Spleen (tissue), 11 donors: ENCODE data around the gene ATL1. TPM values are rescaled to one million over a fixed set of nuclear protein-coding genes. Genes with fewer than 3 reads are reported as not detected.

Experiments
- DNase-seq: peaks from one replicate; pipeline ENCODE4 v3.0.0-alpha.2; 2020
- H3K27ac ChIP-seq, 8 donors: fragments of 200-600 bp; sonication (generic) in 7 of 8; 1 replicate in 4 of 8; 2 replicates in 4 of 8; pipeline versions ENCODE4 v1.5.0 to v1.8.0; 2016 to 2021; ENCODE audit warnings: inconsistent platforms in 4 of 8, mild to moderate bottlenecking in 4 of 8, moderate library complexity in 1 of 8
- H3K27me3 ChIP-seq, 7 donors: fragments of 200-600 bp; sonication (generic) in 6 of 7; replicated peaks in 1 of 7; 1 replicate in 4 of 7; 2 replicates in 3 of 7; pipeline versions ENCODE4 v1.5.0 to v1.8.0; 2016 to 2021; ENCODE audit warnings: inconsistent platforms in 3 of 7, mild to moderate bottlenecking in 1 of 7
- H3K36me3 ChIP-seq, 6 donors: fragments of 200-600 bp; sonication (generic) in 5 of 6; 1 replicate in 4 of 6; 2 replicates in 2 of 6; pipeline versions ENCODE4 v1.5.0 to v1.8.0; 2016 to 2021; ENCODE audit warnings: inconsistent platforms in 2 of 6
- H3K4me1 ChIP-seq, 6 donors: fragments of 200-600 bp; sonication (generic) in 5 of 6; 1 replicate in 3 of 6; 2 replicates in 3 of 6; pipeline versions ENCODE4 v1.5.0 to v1.8.0; 2016 to 2021; ENCODE audit warnings: inconsistent platforms in 3 of 6
- H3K4me3 ChIP-seq, 8 donors: fragments of 200-600 bp; sonication (generic) in 7 of 8; 1 replicate in 4 of 8; 2 replicates in 4 of 8; pipeline versions ENCODE4 v1.5.0 to v1.8.0; 2016 to 2021; ENCODE audit warnings: inconsistent platforms in 4 of 8, mild to moderate bottlenecking in 4 of 8, moderate library complexity in 2 of 8
- H3K9me3 ChIP-seq, 8 donors: fragments of 200-600 bp; sonication (generic) in 7 of 8; 1 replicate in 4 of 8; 2 replicates in 4 of 8; pipeline versions ENCODE4 v1.5.0 to v1.8.0; 2016 to 2021; ENCODE audit warnings: inconsistent platforms in 4 of 8
- POLR2A ChIP-seq, 3 donors: fragments of 450-650 bp; IDR thresholded peaks; one replicate each; pipeline ENCODE4 v1.5.1; 2017; ENCODE audit warnings: antibody characterized with exemption in 3 of 3, mild to moderate bottlenecking in 1 of 3
- POLR2AphosphoS5 ChIP-seq, 3 donors: sonication (generic); formaldehyde crosslinking; IDR thresholded peaks; one replicate each; pipeline ENCODE4 v1.5.1; 2017; ENCODE audit warnings: antibody characterized with exemption in 3 of 3
- WGBS, 5 donors: extraction: QIAGEN DNeasy Blood & Tissue Kit in 3 of 5; methylation state at CpG; one replicate each; pipeline versions ENCODE4 v1.1.5 to v1.1.7; 2013 to 2018; 5-methylcytosine and 5-hydroxymethylcytosine counted together
- intact Hi-C: fragments of 100-400 bp; cut with DNase I; formaldehyde crosslinking; loops from one replicate; pipeline ENCODE4 v1.15.0; 2023; ENCODE audit warnings: low total_unique reads
- polyA plus RNA-seq, 3 donors: library from polyadenylated mRNA; stranded (reverse); fragments of 200-250 nt; gene quantifications; one replicate each; pipeline ENCODE4 v1.2.1, GENCODE V29; 2013
- total RNA-seq, 7 donors: library from RNA; depleted of rRNA in 3 of 7; stranded (reverse); fragments of >200 nt in 3 of 7; fragmentation: NEBNext Ultra II Directional in 4 of 7; extraction: Animal tissue kit (Norgen Biotek cat#: 25700) in 4 of 7; gene quantifications; one replicate each; pipeline versions ENCODE4 v1.1.0 to v1.2.1, GENCODE V29; 2016 to 2021
- TF ChIP-seq, protein P1 (sequence below), 11 experiments: fragments of 200-600 bp in 7 of 11; fragments of 450-650 bp in 4 of 11; sonication (generic) in 4 of 11; IDR thresholded peaks in 8 of 11; conservative IDR thresholded peaks in 3 of 11; 1 replicate in 7 of 11; 2 replicates in 4 of 11; pipeline versions ENCODE4 v1.4.0 to v1.8.0; 2016 to 2021; ENCODE audit warnings: antibody characterized with exemption in 11 of 11, inconsistent platforms in 4 of 11, mild to moderate bottlenecking in 1 of 11
- donor health status: healthy with polysubstance abuse.
- donor health status: DM: no; HTN: no; CAD: no; lungs with moderate emphysema.
- donor health status: DM: no; HTN: no; CAD: no.
- donor health status: Bipolar disorder and iron deficiency.
- donor health status: healthy.
- donor health status: DM: no; HTN: no; CAD: no.
- donor health status: DM: yes; HTN: yes; CAD: no.

Gene ATL1
- total and polyA plus RNA-seq, 10 donors = 0.91 to 3.2 (median 1.5) TPM

DNA sequence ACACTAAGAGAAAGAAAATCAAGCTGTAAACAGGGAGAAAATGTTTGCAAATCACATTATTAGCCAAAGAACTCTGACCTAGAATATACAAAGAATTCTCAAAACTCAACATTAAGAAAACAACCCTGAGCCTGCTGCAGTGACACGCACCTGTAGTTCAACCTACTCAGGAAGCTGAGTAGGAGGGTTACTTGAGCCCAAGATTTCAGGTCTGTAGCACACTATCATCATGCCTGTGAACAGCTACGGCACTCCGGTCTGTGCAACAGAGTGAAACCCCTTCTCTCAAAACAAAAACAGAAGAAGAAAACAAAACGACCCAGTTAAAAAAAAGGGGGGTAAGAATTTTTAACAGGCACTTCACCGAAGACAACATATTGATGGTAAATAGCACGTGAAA lies 87.3 kb downstream of the ATL1 start:
- Histone ChIP-seq H3K36me3 (peaks cover 0 to 31% (median 8%) of the 10 kb centered on the region in 6 donors), H3K4me1 (peaks cover 0 to 53% (median 15%) of the 10 kb centered on the region in 6 donors), H3K27ac (peak overlapping the region in 3 of 8 donors; percentile 11 to 45 (median 21)), H3K9me3 (no peaks in the 10 kb centered on the region), H3K4me3 (peak overlapping the region in 1 of 8 donors; percentile 23), H3K27me3 (no peaks in the 10 kb centered on the region)
- no peak for DNase-seq
- 69 to 82% (median 72%) methylated on average over 6 of the region's 6 CpGs for WGBS, 5 donors
- intact Hi-C loops = no loop called here
- no peak for TF ChIP-seq POLR2A (IDR thresholded peaks at IDR 0.05)
- TF ChIP-seq POLR2AphosphoS5 (IDR thresholded peaks at IDR 0.05) = peak in 1 of 3 donors; percentile 41

GRCh38 chr14:50647753-50648152 lies 87.8 kb downstream of the ATL1 start:
- Histone ChIP-seq H3K4me3 (peak overlapping the region in 1 of 8 donors; percentile 23), H3K36me3 (peaks cover 0 to 31% (median 7%) of the 10 kb centered on the region in 6 donors), H3K27me3 (no peaks in the 10 kb centered on the region), H3K27ac (peak overlapping the region in 1 of 8 donors; percentile 45), H3K4me1 (peaks cover 0 to 58% (median 15%) of the 10 kb centered on the region in 6 donors), H3K9me3 (no peaks in the 10 kb centered on the region)
- intact Hi-C loops = no loop called here
- TF ChIP-seq, protein P1, sequence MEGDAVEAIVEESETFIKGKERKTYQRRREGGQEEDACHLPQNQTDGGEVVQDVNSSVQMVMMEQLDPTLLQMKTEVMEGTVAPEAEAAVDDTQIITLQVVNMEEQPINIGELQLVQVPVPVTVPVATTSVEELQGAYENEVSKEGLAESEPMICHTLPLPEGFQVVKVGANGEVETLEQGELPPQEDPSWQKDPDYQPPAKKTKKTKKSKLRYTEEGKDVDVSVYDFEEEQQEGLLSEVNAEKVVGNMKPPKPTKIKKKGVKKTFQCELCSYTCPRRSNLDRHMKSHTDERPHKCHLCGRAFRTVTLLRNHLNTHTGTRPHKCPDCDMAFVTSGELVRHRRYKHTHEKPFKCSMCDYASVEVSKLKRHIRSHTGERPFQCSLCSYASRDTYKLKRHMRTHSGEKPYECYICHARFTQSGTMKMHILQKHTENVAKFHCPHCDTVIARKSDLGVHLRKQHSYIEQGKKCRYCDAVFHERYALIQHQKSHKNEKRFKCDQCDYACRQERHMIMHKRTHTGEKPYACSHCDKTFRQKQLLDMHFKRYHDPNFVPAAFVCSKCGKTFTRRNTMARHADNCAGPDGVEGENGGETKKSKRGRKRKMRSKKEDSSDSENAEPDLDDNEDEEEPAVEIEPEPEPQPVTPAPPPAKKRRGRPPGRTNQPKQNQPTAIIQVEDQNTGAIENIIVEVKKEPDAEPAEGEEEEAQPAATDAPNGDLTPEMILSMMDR (IDR thresholded peaks at IDR 0.05 in 8 of 11, conservative IDR thresholded peaks at IDR 0.05 in 3 of 11) = no peak
- TF ChIP-seq POLR2A (IDR thresholded peaks at IDR 0.05) = no peak
- TF ChIP-seq POLR2AphosphoS5 (IDR thresholded peaks at IDR 0.05) = no peak
- no peak for DNase-seq

DNA sequence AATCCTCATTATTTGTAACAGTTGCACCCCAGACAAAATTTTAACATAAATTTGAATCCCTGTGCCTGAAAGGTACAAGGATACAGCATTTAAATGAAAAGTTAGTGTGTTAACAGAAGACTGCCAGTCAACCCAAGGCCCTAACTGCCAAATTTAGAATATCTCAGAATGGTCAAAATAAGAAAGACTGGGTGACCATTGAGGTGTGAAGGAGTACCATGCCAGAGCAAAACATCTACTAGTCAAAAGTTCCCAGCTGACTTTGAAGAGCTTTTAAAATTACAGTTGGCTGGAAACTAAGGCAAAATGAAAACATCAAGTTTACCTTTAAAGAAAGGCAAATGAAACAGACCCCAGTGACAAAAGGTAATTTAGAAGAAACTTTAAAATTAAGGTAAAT lies 89.7 kb downstream of the ATL1 start:
- no peaks in the 10 kb centered on the region for H3K27me3 ChIP-seq
- no peak overlapping the region for H3K4me3 ChIP-seq
- DNase-seq = no peak
- no peak for TF ChIP-seq POLR2AphosphoS5 (IDR thresholded peaks at IDR 0.05)
- no peak for TF ChIP-seq POLR2A (IDR thresholded peaks at IDR 0.05)
- TF ChIP-seq, protein P1 (IDR thresholded peaks at IDR 0.05 in 8 of 11, conservative IDR thresholded peaks at IDR 0.05 in 3 of 11) = no peak
- H3K27ac ChIP-seq = peak overlapping the region in 1 of 8 donors; percentile 42
- H3K4me1 ChIP-seq = peaks cover 0 to 76% (median 16%) of the 10 kb centered on the region in 6 donors
- intact Hi-C loops = no loop called here
- no peaks in the 10 kb centered on the region for H3K9me3 ChIP-seq
- H3K36me3 ChIP-seq = peaks cover 0 to 15% (median under 1%) of the 10 kb centered on the region in 6 donors

DNA sequence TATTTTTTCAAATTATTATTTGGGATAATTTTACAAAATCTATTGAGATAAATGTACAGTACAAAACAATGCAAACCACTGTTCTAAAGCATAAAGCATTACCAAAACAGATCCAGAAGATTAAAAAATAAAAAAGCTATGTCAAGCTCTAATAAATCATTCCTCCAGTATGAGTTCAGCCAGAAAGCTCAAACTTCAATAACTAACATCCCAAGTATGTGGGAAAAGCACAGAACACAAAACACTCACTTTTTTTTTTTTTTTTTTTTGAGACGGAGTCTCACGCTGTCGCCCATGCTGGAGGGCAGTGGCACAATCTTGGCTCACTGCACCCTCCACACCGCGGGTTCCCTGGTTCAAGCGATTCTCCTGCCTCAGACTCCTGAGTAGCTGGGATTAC lies 96.8 kb downstream of the ATL1 start:
- WGBS, 5 donors = 80 to 96% (median 94%) methylated on average over 6 of the region's 6 CpGs

More for the DNA sequence above, 96.8 kb downstream of the ATL1 start:
- Histone ChIP-seq H3K27me3 (no peaks in the 10 kb centered on the region), H3K4me3 (no peak overlapping the region), H3K9me3 (no peaks in the 10 kb centered on the region), H3K27ac (peak overlapping the region in 2 of 8 donors; percentile 42 to 55), H3K36me3 (peaks cover 0 to 20% (median 3%) of the 10 kb centered on the region in 6 donors), H3K4me1 (peaks cover 0 to 87% (median 33%) of the 10 kb centered on the region in 6 donors)
- DNase-seq = no peak
- intact Hi-C loops = no loop called here
- TF ChIP-seq POLR2AphosphoS5 (IDR thresholded peaks at IDR 0.05) (no peak), POLR2A (IDR thresholded peaks at IDR 0.05) (no peak)
- TF ChIP-seq, protein P1 (IDR thresholded peaks at IDR 0.05 in 8 of 11, conservative IDR thresholded peaks at IDR 0.05 in 3 of 11) = no peak
